PFSK-1 (cell line): Measurements from ENCODE around the gene P2RY11.

Experiments
- FOXP2 ChIP-seq: optimal IDR thresholded peaks from 2 replicates; pipeline ENCODE3; 2011; ENCODE audit warnings: borderline replicate concordance, control low read depth, inconsistent platforms; ENCODE audit not compliant: insufficient read depth; ENCODE audit errors: extremely low read length, extremely low read depth
- POLR2AphosphoS5 ChIP-seq: IDR thresholded peaks from 2 replicates; pipeline ENCODE4 v1.6.1; 2012; ENCODE audit warnings: low read depth, mild to moderate bottlenecking, control low read depth, low read length, moderate library complexity
- SIN3A ChIP-seq: IDR thresholded peaks from 2 replicates; pipeline ENCODE4 v1.6.1; 2012; ENCODE audit warnings: mild to moderate bottlenecking, low read length, moderate library complexity, borderline replicate concordance; ENCODE audit not compliant: insufficient read depth
- TAF1 ChIP-seq: IDR thresholded peaks from 2 replicates; pipeline ENCODE4 v1.6.1; 2012; ENCODE audit warnings: low read length, control low read depth, borderline replicate concordance; ENCODE audit not compliant: insufficient read depth
- TF ChIP-seq, protein P1 (sequence below), 2 experiments: IDR thresholded peaks; 2 replicates each; pipeline versions ENCODE4 v1.6.1 to v1.8.0; 2011 to 2012; ENCODE audit warnings: low read depth in 2 of 2, low read length in 2 of 2, control low read depth in 1 of 2, inconsistent platforms in 1 of 2, mild to moderate bottlenecking in 1 of 2, moderate library complexity in 1 of 2; ENCODE audit not compliant: insufficient read depth in 1 of 2

P2RY11 gene

DNA sequence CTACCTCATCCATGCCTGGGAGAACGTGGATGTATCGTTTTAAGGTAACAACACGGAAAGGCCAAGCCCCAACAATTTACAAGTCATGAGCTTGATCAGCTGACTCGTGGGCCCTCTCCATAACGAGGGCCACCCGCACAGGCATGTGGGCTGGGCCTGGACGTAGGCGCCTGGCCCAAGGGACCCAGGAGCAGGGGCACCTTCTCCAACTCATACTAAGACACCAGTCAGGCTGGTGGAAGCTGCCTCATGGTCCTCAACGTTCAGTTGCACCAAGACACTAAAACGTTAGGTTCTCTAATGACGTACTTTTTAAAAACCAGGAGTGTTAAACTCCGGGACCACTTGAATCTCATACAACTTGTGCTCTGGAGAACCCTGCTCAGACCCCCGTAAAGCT lies 30.0 kb downstream of the P2RY11 start:
- TF ChIP-seq, protein P1, sequence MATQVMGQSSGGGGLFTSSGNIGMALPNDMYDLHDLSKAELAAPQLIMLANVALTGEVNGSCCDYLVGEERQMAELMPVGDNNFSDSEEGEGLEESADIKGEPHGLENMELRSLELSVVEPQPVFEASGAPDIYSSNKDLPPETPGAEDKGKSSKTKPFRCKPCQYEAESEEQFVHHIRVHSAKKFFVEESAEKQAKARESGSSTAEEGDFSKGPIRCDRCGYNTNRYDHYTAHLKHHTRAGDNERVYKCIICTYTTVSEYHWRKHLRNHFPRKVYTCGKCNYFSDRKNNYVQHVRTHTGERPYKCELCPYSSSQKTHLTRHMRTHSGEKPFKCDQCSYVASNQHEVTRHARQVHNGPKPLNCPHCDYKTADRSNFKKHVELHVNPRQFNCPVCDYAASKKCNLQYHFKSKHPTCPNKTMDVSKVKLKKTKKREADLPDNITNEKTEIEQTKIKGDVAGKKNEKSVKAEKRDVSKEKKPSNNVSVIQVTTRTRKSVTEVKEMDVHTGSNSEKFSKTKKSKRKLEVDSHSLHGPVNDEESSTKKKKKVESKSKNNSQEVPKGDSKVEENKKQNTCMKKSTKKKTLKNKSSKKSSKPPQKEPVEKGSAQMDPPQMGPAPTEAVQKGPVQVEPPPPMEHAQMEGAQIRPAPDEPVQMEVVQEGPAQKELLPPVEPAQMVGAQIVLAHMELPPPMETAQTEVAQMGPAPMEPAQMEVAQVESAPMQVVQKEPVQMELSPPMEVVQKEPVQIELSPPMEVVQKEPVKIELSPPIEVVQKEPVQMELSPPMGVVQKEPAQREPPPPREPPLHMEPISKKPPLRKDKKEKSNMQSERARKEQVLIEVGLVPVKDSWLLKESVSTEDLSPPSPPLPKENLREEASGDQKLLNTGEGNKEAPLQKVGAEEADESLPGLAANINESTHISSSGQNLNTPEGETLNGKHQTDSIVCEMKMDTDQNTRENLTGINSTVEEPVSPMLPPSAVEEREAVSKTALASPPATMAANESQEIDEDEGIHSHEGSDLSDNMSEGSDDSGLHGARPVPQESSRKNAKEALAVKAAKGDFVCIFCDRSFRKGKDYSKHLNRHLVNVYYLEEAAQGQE (IDR thresholded peaks at IDR 0.05; ENCODE audit: insufficient read depth in 1 of 2, low read depth in 2 of 2, low read length in 2 of 2) = no peak
- TF ChIP-seq SIN3A (no peak), FOXP2 (no peak), TAF1 (no peak), POLR2AphosphoS5 (no peak)

GRCh38 chr19:10141973-10142372 lies 30.5 kb downstream of the P2RY11 start:
- TF ChIP-seq POLR2AphosphoS5 (no peak), TAF1 (no peak), SIN3A (no peak), FOXP2 (no peak)
- TF ChIP-seq, protein P1 (IDR thresholded peaks at IDR 0.05; ENCODE audit: insufficient read depth in 1 of 2, low read depth in 2 of 2, low read length in 2 of 2) = no peak

GRCh38 chr19:10142701-10143375 lies 31.3 kb downstream of the P2RY11 start:
- no peak for TF ChIP-seq SIN3A
- TF ChIP-seq POLR2AphosphoS5 = no peak
- TF ChIP-seq, protein P1 (IDR thresholded peaks at IDR 0.05; ENCODE audit: insufficient read depth in 1 of 2, low read depth in 2 of 2, low read length in 2 of 2) = no peak
- TF ChIP-seq FOXP2 = no peak
- TF ChIP-seq TAF1 = no peak

DNA sequence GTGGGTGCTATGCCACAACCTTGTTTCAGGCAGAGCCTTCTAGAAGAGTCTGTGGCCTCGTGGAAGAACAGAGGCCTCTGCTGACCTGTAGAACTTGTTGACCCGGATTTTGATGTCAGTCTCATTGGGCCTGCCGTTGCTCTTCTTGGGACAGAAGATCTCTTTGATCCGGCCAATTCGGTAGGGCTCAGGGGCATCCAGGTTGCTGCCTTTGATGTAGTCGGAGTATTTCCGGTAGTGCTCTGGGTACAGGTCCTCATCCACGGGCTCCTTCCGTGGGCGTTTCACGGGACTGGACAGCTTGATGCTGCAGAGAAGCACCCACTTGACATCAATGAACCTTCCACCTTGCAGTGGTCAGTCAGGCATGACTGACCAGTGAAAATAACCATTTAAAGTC lies 32.2 kb downstream of the P2RY11 start:
- TF ChIP-seq SIN3A (no peak), POLR2AphosphoS5 (no peak), FOXP2 (no peak), TAF1 (no peak)
- TF ChIP-seq, protein P1 (IDR thresholded peaks at IDR 0.05; ENCODE audit: insufficient read depth in 1 of 2, low read depth in 2 of 2, low read length in 2 of 2) = no peak

GRCh38 chr19:10144361-10144760 lies 32.9 kb downstream of the P2RY11 start:
- TF ChIP-seq FOXP2 (no peak), POLR2AphosphoS5 (no peak), SIN3A (no peak), TAF1 (no peak)
- TF ChIP-seq, protein P1 (IDR thresholded peaks at IDR 0.05; ENCODE audit: insufficient read depth in 1 of 2, low read depth in 2 of 2, low read length in 2 of 2) = no peak
